ENCODE data around the gene GFRA1.

Gene GFRA1

GRCh38 chr10:116026315-116026714, 246.7 kb downstream of the GFRA1 start:
- no peak for DNase-seq (ENCODE audit: low read depth)

- DNase-seq (ENCODE audit: low read depth), result no peak
Measured at GRCh38 chr10:116024271-116024878, 248.6 kb downstream of the GFRA1 start.

GRCh38 chr10:116017405-116017804, 255.6 kb downstream of the GFRA1 start:
- no peak for DNase-seq (ENCODE audit: low read depth)

- no peak for DNase-seq (ENCODE audit: low read depth)
Measured at GRCh38 chr10:116015583-116016333, 257.2 kb downstream of the GFRA1 start.

GRCh38 chr10:116014871-116015582, 258.0 kb downstream of the GFRA1 start:
- DNase-seq (ENCODE audit: low read depth), result no peak

GRCh38 chr10:116014326-116014725, 258.7 kb downstream of the GFRA1 start:
- DNase-seq (ENCODE audit: low read depth), result no peak

GRCh38 chr10:116011929-116012328, 261.1 kb downstream of the GFRA1 start:
- DNase-seq (ENCODE audit: low read depth), result no peak

GRCh38 chr10:116007256-116007891, 265.6 kb downstream of the GFRA1 start:
- DNase-seq (ENCODE audit: low read depth), result no peak

Data from GM04504 (cell line).